Islet precursor cell (in vitro differentiated cells): ENCODE measurements around the gene LRRC8E.

Source experiments
- DNase-seq: peaks from one replicate; pipeline ENCODE4 v3.0.0-alpha.2; 2018

Gene LRRC8E

GRCh38 chr19:7888145-7888825 lies at the start of gene LRRC8E:
Gene LRRC8E, plus strand, starts transcription at chr19:7888510. Its CDS starts 7,094 bp downstream, at chr19:7895604.
- DNase-seq, result peak; percentile 94

- DNase-seq, result no peak
Measured at GRCh38 chr19:7839476-7839875, 48.8 kb upstream of the LRRC8E start.

DNA sequence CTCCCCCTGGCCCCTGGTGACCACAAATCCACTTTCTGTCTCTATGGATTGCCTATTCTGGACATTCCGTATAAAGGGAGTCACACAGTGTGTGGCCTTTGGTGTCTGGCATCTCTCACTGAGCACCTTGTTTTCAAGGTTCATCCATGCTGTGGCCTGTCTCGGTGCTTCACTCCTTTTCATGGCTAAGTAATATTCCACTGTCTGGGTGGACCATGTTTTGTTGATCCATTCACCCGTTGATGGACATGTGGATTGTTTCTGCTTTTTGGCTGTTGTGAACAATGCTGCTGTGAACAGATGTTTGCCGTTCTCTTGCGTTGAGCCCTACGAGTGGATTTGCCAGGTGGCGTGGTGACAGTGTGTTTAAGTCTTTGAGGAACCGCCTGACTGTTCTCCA lies 47.7 kb upstream of the LRRC8E start:
- DNase-seq, result no peak

DNA sequence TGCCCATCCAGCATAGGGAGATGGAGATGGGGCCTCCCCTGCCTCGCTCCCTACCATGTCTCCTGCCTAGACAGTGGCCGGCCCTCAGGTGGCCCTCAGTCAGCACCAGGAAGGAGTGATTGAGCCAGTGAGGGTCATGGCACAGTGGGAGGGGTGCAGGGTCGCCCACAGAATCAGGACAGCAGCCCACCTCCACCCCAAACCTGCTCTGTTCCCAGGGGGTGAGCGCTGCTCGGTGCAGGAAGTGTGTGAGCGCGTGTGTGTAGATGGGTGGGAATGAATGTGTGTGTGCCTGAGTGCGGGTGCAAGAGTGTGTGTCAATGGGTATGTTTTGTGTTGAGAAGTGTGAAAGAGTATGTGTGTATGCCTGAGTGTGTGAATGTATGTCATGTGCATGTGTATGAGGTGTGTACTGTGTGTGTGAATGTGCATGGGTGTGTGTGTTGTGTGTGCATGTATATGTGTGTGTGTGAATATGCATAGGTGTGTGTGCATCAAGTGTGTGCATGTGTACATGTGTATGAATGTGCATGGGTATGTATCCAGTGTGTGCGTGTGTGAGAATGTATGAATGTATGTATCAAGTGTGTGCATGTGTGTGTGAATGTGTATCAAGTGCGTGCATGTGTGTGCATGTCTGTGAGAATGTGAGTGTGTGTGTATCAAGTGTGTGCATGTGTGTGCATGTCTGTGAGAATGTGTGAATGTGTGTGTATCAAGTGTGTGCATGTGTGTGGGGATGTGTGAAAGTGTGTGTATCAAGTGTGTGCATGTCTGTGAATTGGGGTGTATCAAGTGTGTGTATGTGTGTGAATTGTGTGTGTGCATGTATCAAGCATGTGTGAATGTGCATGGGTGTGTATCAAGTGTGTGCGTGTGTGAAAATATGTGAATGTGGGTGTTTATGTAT lies 46.3 kb upstream of the LRRC8E start:
- peak; percentile 35 for DNase-seq

DNA sequence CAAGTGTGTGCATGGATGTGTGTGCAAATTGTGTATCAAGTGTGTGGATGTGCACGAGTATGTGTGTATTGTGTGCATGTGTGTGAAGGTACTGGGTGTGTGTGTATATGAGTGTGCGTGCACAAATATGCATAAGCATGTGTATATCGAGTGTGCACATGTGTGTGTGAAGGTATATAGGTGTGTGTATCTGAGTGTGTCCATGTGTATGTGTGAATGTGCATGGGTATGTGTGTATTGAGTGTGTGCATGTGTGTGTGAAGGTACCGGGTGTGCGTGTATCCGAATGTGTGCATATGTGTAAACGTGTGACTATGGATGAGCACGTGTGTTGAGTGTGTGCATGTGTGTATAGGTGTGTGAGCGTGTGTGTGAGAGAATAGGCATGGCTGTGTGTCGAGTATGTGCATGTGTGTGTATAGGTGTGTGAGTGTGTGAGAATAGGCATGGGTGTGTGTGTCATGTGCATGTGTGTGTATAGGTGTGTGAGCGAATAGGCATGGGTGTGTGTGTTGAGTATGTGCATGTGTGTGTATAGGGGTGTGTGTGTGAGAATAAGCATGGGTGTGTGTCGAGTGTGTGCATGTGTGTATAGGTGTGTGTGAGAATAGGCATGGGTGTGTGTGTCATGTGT lies 45.5 kb upstream of the LRRC8E start:
- DNase-seq, result no peak

DNA sequence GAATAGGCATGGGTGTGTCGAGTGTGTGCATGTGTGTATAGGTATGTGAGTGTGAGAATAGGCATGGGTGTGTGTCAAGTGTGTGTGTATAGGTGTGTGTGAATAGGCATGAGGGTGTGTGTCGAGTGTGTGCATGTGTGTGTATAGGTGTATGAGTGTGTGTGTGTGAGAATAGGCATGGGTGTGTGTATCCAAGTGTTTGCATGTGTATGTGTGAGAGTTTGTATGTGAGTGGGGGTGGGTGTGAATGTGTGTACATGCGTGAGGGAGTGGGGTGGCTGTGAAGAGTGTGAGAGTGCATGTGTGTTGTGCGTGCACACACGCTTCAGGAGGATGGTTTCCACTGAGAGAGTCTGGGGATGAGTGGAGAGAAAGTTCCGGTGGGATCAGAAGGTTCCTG lies 44.8 kb upstream of the LRRC8E start:
- no peak for DNase-seq

DNA sequence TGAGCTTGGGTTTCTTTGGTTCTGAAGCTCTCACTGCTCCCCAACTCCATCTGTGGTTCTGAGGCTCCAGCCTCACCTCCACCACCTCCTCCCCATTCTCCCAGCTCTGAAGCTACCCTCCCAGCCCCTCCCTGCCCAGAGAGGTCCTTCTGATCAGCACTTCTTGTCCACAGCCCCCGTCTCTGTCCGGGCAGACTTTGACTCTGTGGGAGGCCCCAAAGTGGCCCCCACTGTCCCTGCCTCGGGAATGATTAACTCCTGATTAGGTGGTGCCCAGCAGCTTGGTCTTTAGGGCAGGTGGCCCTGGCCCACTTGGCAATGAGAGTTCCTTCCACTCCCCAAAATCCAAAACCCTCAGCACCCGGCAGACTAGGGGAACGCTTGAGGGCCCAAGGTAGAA lies 43.9 kb upstream of the LRRC8E start:
- DNase-seq, result no peak

DNA sequence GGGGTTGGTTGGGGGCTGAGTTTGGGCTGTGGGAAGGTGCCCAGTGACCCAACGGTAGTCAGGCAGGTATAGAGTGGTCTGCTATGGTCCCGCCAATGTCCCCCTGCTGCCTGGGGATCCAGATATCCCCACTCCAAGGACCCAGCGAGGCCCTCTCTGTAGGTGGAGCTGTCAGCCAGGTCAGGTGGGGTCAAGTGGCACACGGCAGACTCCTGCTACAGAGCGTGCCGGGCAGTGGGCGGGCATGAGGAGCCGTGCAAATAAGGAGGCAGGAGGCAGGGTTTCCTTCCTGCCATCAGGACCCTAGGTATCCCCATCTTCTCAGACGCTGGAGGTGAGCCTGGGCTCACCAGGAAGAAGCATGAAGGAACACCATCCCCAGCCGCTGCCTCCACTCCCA lies 43.4 kb upstream of the LRRC8E start:
- peak; percentile 41 for DNase-seq

DNA sequence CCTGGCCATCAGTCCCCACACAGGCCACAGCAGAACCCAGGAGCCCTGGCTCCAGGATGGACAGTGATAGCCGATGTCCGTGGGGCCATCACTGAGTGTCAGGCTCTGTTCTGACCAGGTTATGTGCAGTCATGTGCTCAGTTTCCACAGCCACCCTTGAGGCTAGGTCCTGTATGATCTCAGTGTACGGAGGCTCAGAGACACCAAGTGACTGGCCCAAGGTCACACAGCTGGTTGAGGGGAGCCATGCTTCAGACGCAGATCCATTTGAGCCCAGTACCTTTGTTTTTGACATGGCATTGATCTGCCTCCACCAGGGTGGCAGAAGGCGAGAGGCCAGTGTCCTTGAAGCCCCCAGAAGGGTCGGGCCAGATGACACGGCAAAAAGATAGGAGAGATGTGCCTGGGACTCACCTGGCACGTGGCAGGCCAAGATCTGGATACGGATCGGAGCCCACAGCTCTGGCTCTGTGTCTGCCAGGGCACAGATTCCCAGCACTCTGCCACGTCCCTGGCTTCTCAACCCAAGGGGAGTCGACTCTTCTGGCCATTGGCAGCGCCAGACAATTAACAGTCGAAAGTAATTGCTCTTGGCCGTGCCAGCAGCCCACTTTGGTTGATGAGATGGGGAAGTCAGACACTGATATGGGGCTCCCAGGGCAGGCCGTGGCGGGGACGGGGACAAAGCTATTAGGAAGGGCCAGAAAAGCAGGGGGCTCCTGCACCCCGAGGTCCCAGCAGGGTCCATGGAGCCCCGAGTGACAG lies 42.7 kb upstream of the LRRC8E start:
- DNase-seq, result peak; percentile 41

DNA sequence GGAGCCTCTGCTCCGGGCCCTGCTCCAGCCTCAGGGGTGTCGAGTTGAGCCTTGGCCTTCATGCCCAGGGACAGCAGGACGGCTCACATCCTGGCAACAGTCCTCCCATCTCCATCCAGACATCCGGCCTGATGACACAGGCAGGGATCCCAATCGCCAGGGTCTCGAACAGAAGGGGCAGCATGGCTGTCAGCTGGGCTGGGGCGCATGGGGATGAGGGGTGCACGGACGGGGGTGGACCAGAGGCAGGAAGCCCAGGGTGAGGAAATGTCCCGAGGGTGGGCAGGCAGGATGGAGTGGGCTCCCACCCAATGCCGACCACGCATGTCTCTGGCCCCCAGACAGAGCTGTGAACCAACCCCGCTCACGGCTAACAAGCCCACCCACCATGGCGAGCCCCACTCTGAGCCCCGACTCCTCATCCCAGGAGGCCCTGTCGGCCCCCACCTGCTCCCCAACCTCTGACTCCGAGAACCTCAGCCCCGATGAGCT lies 42.1 kb upstream of the LRRC8E start:
- peak; percentile 50 for DNase-seq

DNA sequence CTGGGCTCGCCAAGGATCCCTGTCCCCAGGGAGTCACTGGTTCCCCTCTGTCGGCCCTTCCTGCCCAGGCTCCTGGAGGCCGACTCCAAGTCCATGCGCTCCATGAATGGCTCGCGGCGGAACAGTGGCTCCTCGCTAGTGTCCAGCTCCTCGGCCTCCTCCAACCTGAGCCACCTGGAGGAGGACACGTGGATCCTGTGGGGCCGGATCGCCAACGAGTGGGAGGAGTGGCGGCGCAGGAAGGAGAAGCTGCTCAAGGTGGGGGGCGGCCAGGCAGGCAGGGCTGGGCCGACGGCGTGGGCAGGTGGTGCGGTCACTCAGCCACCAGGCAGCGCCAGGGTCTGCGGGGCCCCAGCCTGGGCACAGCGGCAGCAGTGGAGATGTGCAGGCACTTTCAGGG lies 40.6 kb upstream of the LRRC8E start:
- no peak for DNase-seq

- DNase-seq, result no peak
Measured at GRCh38 chr19:7848779-7849457, 39.4 kb upstream of the LRRC8E start.

DNA sequence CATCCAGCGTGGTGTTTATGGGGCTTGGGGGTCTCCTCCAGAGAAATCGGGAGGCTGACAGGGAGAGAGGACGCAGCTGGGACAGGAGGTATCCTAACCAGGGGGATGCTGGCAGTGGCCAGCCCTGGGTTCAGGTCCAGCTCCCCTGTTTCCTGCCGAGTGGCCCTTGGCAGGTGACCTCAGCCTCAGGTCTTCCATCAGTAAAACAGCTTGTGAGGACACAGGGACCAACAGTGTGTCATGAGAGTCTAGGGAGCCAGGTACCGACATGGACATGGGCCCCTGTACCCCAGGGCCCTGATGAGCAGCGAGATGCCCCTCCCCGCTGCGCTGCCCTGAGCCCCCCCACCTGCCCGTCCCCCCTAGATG lies 38.7 kb upstream of the LRRC8E start:
- no peak for DNase-seq

DNA sequence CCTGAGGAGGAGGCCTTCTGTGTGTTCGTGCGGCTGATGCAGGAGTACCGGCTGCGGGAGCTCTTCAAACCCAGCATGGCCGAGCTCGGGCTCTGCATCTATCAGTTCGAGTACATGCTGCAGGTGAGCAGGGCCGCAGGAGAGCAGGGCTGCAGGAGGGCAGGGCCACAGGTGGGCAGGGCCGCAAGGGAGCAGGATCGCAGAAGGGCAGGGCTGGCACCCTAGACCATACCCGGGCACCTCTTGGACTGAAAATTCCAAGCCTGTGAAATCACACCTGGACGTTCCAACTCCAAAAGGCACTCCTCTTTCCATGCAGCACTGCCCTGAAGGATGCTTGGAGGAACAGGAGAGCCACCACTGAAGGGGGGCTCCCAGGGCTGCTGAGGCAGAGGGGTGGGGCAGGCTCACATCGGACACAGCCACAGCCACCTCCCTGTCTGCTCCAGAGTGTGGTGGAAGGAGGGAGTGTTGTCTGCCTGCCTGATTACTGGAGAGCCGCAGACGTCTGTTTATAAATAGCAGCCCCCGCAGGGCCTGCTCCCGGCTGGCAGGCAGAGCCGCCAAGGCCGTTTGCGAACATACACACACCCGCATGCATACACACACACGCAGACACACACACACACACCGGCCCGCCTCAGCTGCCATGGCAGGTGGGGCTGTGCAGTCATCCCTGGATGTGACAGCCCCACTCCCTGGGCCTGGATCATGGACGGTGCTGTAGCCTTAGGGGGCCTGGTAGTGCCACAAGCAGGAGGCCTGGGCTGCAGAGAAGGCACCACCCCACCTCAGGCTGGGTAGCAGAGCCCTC lies 38.1 kb upstream of the LRRC8E start:
- no peak for DNase-seq

DNA sequence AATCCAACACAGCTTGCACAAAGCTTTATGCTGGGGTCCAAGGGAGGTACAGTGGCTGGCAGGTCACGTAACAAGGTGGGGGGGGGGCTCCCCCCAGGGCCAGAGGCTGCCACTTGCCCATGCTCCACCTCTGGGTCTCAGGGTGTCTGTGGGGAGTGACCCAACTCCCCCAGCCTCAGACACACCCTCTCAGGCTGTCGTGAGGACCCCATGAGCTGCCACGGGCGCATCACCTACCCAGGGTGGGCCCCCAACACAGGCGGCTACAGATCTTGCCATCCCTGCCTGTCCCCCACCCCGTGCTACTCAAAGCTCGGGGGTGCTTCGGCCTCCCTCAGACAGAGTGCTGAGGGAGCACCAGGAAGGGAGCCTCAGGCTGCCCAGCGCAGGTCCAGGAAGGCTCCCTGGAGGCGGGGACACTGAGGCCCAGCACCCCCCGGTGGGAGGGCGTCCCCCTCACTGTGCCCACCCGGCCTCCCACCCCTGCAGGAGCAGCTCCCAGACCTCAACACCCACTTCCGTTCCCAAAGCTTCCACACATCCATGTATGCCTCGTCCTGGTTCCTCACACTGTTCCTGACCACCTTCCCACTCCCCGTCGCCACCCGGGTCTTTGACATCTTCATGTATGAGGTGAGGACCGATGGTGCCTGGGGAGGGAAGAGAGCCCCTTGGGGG lies 37.2 kb upstream of the LRRC8E start:
- no peak for DNase-seq

- DNase-seq, result no peak
Measured at GRCh38 chr19:7851623-7852500, 36.4 kb upstream of the LRRC8E start.

GRCh38 chr19:7852851-7853769 lies 35.2 kb upstream of the LRRC8E start:
- peak; percentile 93 for DNase-seq

DNA sequence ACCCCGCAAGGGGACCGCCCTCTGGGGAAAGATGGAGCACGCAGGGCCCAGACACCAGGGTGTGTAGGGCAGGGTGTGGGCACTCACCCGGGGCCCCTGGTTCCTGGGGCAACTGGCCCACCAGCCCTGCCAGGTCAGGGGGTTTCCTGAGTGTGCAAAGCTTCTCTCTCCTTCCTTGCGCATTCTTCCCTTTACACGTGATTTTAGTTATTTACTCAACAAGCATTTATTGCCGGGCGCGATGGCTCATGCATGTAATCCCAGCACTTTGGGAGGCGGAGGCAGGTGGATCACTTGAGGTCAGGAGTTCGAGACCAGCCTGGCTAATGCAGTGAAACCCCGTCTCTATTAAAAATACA lies 34.6 kb upstream of the LRRC8E start:
- DNase-seq, result no peak
